Measurements from ENCODE around the gene NEMF.
"Not testable (repeated sequence)": the region's sequence is repeated elsewhere in the genome, so short reads cannot be mapped to it uniquely, and the experiment has no call there.

Gene NEMF

GRCh38 chr14:49852301-49853157 is at the start of gene NEMF:
TSS of gene NEMF (minus strand) at chr14:49852788. CDS start at chr14:49852753, 35 bp downstream.
- FAIRE-seq, result no peak

DNA sequence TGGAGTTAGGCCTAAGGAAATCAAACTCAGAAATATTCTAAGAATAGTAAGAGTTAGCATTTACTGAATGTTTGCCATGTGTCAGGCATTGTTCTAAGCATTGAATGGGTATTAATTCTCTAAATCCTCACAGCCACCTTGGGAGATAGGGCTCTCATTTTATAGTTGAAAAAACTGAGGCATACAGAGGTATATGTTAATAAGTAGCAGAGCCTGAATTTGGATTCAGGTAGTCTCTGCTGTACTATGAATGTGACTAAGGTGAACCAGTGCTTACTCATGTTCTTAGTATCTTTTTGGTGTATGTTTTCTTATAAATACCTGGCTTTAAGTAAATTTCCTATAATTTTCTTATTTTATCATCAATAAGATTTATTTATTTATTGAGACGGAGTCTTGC is 48.4 kb upstream of the NEMF start:
- FAIRE-seq, result no peak

GRCh38 chr14:49898485-49898884 is 45.9 kb upstream of the NEMF start:
- FAIRE-seq, result no peak

DNA sequence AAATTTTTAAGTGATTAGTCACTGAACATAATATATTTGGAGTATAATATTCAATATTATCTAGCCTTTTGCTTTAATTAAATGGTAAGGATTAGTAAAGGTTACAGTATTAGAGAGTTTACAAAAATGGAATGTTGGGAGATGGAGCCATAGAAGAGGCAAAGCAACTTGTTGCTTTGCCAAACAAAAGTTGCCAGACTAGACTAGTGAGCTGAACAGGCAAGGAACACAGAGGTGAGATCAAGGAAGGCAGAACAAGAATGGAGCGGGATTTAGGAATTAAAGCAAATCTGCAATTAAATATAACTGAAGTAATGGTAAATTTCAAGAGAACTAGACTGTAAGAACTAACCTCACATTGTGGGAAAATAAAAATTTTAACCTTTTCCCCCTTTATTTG is 45.4 kb upstream of the NEMF start:
- FAIRE-seq, result no peak

DNA sequence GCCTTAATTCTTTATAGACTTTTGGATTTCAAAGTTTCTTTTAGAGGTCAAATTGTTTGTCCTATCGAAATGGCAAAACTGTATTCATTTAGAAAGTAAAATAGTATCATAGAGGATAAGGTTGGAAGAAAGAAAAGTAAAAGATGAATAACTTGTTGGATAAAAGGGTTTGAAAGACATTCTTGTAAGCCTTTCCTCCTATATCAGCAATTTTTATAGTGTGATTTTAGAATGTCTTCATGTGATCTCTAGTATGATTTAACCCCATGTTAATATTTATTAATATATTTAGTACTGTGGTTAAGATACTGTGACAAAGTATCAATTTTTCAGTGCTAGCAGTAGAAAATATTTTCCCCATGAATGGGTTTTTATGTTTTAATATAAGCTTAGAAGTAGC is 44.8 kb upstream of the NEMF start:
- FAIRE-seq, result peak; percentile 21

GRCh38 chr14:49896966-49897365 is 44.4 kb upstream of the NEMF start:
- FAIRE-seq, result no peak

DNA sequence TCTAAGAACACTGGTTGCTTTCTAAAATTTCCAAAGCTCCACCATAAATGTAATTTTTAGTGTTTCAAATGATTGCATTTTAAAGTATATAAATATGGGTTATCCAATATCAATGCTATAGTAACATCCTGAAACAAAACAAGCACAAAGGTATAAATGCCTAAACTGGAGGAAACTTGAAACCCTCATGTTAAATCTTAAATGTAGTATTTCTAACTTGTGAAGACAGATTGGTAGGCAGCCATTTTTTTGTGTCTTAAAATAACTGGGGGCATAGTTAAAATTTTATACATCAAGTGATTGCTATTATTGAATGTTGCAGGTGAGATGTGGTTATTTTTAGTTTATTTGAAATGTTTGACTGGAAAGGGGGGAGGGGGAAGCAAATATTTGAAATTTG is 43.7 kb upstream of the NEMF start:
- FAIRE-seq, result not testable (repeated sequence)

DNA sequence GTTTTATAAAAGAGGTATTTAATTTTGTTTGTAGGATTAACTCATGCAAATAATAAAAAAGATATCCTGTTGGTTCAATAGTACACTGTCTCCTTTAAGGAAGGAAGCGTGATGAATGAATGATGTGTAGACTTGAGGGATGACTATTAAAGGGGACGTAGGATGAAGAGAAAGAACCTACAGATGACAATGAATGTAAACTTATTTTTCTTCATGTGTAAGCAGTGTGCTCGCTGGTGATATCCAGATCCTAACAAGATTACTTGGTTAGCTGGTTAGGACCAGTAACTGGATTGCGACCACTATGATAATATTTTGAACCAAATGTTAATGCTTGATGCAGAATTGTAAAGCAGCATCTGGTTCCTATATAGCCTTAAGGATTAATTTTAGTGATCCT is 42.9 kb upstream of the NEMF start:
- no peak for FAIRE-seq

- FAIRE-seq, result not testable (repeated sequence)
Observed at GRCh38 chr14:49894214-49895107, 41.9 kb upstream of the NEMF start.

DNA sequence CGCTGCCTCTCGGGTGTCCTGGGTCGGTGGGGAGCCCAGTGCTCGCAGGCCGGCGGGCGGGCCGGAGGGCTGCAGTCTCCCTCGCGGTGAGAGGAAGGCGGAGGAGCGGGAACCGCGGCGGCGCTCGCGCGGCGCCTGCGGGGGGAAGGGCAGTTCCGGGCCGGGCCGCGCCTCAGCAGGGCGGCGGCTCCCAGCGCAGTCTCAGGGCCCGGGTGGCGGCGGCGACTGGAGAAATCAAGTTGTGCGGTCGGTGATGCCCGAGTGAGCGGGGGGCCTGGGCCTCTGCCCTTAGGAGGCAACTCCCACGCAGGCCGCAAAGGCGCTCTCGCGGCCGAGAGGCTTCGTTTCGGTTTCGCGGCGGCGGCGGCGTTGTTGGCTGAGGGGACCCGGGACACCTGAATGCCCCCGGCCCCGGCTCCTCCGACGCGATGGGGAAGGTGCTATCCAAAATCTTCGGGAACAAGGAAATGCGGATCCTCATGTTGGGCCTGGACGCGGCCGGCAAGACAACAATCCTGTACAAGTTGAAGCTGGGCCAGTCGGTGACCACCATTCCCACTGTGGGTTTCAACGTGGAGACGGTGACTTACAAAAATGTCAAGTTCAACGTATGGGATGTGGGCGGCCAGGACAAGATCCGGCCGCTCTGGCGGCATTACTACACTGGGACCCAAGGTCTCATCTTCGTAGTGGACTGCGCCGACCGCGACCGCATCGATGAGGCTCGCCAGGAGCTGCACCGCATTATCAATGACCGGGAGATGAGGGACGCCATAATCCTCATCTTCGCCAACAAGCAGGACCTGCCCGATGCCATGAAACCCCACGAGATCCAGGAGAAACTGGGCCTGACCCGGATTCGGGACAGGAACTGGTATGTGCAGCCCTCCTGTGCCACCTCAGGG is 41.0 kb upstream of the NEMF start:
- FAIRE-seq, result no peak

DNA sequence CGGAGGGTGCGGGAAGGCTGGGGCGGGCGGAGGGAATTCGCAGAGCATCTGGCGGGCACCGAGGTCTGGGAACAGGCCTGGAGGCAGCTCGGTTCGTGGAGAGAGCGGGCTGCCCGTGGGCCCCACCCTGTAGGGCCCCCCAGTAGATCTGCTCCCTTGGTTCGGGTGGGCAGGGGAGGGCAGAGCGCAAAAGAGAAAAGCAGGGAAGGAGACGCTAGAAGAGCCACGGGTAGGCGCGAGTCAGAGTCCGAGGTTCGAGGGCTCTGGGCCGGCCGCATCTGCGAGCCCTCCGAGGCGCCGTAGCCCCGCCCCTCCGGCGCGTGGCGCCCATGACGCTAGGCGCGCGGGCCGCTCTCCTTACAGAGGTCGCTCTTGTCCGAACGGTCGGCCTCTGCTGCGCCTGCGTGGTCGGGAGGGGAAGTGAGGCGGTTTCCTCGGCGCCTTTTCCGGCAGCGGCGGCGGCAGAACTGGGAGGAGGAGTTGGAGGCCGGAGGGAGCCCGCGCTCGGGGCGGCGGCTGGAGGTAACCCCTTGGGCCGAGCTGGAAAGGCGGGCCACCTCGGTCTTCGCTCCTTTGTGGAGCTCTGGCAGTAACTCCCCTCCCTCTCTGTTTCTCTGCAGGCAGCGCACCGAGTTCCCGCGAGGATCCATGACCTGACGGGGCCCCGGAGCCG is 40.2 kb upstream of the NEMF start, which contains the start of gene ARF6:
TSS of gene ARF6 (plus strand) at position 447 of the 673 bp plus-strand sequence. CDS start 655 bp downstream, outside the sequence.
- FAIRE-seq, result no peak

GRCh38 chr14:49892301-49892635 is 39.7 kb upstream of the NEMF start:
- FAIRE-seq, result no peak

GRCh38 chr14:49888293-49888692 is 35.7 kb upstream of the NEMF start:
- no peak for FAIRE-seq

GRCh38 chr14:49886523-49886922 is 33.9 kb upstream of the NEMF start:
- FAIRE-seq, result no peak

- no peak for FAIRE-seq
Observed at GRCh38 chr14:49882826-49883694, 30.5 kb upstream of the NEMF start.

DNA sequence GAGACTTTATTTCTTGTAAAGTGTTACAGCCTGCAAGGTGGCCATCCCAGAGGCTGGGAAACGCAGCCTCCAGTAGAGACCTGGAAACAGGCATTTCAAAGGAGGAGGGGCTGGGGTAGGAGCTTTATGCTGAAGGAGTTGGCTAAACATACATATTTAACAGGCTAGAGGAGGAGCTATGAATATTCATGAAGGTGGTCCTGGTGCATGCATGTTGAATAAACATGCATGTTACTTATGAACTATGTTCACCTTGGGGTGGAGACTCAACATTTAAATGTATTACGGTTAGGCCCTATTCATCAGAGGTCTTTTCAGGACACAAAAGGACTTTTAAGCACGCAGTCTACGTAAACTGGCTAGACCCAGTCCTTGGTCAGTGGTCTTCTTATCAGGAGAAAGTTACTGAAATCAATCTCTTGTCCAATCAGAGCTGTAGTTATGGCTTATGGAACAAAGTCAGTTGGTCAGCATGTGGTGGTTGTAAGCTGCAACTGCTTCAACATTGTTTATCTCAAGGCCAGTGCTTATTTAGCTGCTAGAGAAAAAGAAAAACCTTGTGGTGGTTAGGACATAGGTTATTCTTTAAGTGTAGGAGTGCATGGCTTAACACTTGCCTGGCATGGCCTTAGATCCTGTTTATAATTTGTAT is 28.9 kb upstream of the NEMF start:
- FAIRE-seq, result no peak

DNA sequence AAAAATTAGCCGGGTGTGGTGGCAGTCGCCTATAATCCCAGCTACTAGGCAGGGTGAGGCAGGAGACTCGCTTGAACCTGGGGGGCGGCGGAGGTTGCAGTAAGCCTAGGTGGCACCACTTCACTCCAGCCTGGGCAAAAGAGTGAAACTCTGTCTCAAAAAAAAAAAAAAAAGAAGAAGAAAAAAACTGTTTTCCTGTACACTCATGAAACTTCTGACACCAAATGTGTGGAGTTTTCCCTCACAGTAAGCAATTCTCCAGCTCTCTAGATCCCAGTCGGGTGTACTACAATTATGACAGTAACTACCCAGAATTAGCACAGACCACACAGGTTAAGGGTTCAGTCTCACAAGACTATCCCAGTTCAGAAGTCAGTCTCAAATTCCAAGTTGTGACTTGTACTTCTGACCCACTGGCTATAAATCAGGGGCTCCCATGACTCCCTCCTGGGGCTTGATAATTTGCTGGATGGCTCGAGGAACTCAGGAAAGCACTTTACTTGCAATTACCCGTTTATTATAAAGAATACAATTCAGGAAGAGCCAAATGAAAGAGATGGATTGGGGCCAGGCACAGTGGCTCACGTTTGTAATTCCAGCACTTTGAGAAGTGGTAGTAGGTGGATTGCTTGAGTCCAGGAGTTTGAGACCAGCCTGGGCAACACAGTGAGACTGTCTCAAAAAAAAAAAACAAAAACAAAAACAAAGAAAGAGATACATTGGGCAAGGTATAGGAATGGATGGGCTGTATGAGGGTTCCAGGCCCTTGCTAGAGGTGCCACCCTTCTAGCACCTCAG is 27.9 kb upstream of the NEMF start:
- FAIRE-seq, result no peak

DNA sequence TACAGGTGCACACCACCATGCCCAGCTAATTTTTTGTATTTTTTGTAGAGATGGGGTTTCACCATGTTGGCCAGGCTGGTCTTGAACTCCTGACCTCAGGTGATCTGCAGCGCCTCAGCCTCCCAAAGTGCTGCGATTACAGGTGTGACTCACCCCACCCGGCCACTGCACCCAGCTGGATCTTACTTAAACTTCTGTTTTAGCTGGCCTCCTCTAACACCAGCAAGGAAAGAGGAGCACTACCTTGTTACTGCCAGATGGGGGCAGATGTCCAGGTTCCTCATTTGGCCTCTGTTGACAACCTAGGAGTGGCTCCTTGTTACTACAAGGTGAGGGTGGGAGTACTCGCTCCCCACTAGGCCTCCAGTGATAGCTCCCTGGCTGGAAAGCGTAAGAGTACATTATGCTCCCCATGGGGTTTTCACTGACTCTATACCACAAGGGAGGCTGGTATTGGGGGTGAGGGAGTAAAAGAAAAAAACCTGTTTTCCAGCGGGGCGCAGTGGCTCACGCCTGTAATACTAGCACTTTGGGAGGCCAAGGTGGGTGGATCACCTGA is 27.1 kb upstream of the NEMF start:
- FAIRE-seq, result no peak

- no peak for FAIRE-seq
Observed at GRCh38 chr14:49876563-49877127, 24.1 kb upstream of the NEMF start.
